HG03139 (cell line): ENCODE results near the gene HSPA1L.

Experiments
- ATAC-seq: cut with Tn5 transposase; IDR thresholded peaks from one replicate; pipeline ENCODE4 v1.9.1; 2021; ENCODE audit not compliant: unreplicated experiment

Gene HSPA1L

DNA sequence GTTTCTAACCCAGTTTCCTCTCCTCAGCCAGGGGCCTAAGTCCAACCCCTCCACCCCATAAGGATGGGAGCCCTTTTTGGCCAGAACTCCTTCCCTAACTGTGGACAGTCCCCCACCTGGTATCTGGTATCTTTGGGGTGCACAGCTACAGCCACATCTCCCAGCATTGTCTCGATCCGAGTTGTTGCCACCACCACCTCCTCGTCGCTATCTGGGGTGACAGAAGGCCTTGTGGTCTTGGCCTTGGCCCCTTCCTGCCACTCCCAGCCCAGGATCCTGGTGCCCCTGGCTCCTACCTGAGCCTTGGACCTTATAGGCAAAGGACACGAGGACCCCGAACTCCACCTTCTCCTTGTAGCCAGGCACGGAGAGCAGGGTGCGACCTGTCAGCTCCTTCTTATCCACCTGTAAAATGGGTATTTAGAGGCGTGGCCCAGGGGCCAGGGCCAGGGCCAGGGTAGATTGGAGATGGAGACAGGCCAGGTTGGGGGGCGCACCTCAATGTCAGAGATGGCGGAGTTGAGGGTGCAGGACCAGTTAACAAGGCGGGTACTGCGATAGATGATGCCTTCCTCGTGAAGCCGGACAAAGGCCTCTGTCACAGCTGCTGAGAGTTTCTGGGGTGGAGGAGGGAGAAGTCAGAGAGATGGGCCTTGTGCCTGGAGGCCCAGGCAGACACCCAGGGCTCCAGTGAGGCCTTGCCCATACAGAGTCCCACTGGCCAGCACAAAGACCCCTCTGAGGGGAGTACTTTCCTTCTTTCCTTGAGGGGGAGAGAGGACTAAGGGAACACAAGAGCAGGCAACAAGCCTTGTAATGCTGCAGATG lies 30.8 kb downstream of the HSPA1L start:
- ATAC-seq: no peak

DNA sequence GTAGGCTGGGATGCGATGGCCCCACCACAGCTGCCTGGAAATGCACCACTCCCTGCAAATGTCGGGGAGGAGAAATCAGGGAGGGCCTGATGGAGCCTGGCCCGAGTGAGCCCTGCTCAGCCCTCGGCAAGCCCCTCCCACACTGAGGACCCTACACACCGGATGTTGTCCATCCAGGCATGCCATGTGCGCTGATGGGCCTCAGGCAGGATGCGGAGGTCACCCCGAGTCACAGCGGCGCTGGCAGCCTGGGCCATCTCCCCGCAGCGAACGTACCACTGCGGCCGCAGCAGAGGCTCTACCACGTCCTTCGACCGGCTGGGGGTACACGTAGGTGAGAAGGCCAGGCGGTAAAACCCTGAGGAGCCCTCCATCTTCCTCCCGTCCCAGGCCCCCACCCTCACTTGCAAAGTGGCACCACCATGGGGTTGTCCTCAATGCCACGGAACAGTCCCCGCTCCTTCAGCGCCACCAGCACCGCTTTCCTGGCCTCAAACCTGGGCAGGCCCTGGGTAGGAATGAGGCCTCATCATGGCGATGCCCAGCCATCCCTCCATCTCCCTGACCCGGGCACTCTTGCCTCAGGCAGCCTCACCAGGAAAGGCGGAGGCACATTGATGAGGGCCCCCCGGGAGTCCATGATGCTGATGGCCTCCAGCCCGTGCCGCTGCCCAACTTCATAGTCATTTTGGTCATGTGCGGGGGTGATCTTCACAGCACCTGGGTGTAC lies 32.8 kb downstream of the HSPA1L start:
- ATAC-seq: no peak

DNA sequence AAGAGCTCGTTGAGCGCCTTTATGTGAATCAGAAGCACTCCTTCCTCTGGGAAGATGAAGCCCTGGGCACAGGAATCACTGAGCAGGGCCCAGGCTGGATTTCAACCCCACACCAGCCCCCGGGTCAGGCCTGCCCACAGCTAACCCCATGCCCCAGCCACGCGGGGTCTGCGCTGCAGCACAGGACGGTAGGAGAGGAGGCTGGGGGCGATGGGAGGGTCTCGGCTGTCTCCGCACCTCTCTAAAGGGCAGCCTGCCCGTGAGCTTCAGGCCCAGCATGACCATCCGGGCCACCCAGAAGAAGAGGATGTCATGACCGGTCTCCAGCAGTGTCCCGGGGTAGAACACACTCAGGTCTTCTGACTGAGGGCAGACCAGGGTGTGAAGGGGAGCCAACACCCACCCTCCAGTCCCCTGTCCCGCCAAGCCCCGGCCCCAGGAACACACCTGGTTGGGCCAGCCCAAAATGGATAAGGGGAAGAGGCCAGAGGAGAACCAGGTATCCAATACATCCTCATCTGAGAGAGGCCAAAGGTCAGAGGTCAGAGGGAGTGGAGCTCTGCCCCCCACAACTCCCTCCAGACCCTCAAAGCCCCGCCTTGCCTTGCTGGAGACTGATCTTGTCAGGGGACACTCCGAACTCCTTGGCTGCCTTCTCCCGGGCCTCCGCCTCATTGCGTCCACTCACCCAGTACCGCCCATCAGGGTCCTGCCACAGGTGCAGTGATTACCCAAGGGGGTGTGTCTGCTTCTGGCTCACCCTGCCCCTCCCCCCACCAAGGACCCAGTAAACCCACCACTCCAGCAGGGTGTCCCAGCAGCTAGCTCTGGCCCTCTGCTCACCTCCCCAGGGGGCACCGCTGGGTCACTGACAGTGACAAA lies 33.6 kb downstream of the HSPA1L start:
- no peak for ATAC-seq

DNA sequence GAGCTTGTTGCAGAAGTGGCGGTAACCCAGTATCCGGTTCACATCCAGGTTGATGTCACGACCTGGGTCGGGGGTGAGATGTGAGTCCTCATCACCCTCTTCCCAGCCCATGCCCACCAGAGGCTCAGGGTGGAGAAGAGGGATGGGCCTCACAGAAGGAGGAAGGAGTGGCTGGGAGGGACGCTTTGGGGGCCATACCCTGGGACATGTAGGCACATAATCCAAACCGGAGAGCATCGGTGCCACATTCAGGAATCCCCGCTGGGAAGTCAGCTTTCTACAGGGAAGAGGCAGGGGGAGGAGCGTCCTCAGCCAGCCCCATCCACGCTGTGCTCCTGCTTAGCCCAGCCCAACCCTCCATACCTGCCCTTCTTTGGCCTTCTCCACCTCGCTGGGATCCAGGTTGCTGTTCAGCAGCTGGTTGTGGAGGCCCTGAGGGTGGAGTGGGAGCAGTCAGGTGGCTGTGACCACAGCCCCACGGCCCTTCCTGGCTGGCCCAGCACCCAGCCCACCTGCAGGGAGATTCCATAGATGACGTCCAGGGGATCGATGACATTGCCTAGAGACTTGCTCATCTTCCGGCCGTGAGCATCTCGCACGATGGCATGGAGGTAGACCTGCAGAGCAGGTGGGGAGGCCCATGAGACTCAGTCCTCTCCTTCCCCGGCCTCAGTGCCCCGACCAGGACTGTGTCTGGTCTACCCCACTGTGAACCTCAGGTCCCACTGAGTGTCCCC lies 34.4 kb downstream of the HSPA1L start:
- ATAC-seq: no peak

DNA sequence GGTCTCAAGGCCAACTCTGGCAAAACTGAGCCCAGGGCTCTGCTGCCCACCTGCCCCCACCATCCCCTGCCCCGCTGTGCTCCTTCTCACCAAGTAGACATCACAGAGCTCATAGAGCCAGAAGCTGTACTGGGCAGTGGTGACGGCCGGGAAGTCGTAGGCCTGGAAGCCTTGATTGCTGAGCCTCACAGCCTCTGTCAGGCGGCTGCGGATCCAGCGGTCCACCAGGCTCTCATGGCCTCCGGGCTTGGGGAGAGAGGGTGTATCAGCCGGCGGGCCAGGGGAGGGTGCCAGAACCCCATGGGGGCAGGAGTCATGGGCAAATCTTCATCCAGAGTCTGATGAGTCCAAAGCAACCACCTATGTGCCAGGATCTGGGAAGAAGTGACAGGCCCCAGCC lies 35.2 kb downstream of the HSPA1L start:
- no peak for ATAC-seq

- ATAC-seq: no peak
These were observed 35.8 kb downstream of the HSPA1L start for GRCh38 chr6:31778999-31779885.

DNA sequence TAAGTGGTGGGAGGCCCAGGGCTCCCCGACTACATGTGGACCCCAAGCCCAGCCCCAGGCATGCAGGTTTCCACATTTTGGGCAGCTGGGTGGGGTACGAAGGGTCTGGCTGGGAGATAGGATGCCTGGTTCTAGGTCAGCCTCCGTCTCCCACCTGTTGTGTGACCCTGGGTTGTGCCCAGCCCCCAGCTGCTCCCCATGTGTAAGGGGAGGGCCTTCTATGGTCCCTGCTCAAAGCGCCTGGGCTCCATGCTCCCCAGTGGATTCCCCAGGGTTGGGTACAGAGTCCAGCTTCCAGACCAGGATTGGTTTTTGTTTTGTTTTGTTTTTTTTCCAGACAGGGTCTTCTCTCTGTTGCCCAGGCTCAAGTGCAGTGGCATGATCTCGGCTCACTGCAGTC lies 36.9 kb downstream of the HSPA1L start:
- ATAC-seq: no peak

- no peak for ATAC-seq
These were observed 37.4 kb downstream of the HSPA1L start for GRCh38 chr6:31777667-31778050.

GRCh38 chr6:31776989-31777666 lies 38.0 kb downstream of the HSPA1L start, which contains the start of gene VWA7:
Gene VWA7, minus strand, starts transcription at chr6:31777328. Its CDS starts 549 bp downstream, at chr6:31776779.
- ATAC-seq: no peak

GRCh38 chr6:31776485-31776988 lies 38.5 kb downstream of the HSPA1L start:
- ATAC-seq: no peak

DNA sequence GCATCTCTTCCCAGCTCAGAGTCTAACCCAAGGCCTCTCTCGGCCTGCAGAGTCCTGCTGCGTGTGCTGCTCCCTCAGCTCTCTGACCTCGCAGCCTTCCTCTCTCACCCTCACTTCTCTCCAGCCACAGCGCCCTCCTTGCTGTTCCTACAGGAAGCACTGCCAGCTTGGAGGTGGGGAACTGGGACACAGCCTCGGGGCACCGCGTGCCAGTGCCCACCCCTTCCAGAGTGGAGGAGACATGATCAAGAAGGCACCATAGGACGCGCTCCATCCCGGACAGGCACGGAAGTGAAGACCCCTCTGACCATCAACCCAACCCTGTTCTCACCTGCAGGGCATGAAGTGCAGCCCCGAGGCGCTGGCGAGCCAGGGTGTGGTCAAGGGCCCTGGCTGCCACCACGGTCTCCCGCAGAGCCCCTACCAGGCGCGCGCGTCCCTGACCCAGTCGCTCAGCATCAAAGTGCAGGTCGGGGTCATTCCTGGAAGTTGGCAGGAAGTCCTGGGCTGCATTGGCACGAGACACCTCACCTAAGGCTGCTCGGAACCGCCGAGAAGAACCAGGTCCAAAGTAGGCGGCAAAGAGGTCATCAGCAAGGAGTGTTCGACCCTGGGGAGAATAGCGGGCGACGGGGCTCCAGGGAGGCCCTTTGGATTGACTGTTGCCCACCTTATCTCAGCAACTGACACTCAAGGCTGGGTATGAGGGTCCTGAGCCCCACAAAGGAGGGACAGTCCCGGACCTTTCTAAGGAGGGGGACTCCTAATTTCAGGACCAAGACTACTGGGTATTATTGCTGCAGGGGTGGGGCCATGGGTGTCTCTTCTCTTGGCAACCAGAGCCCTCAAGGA lies 39.2 kb downstream of the HSPA1L start:
- no peak for ATAC-seq

GRCh38 chr6:31775184-31775583 lies 39.9 kb downstream of the HSPA1L start:
- ATAC-seq: no peak

DNA sequence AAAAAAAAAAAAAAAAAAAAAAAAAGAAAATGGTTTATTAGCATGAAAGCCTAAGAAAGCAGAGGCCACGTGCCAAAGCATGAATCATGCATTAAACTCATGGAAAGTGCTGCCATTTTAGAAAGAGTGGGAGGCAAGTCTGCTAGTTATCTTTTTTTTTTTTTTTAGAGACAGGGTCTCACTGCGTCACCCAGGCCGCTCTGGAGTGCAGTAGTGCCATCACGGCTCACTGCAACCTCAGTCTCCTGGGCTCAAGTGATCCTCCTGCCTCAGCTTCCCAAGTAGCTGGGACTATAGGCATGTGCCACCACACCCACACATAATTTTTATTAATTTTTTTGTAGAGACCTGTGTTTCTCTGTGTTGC lies 43.1 kb downstream of the HSPA1L start:
- ATAC-seq: no peak

- no peak for ATAC-seq
These were observed 44.2 kb downstream of the HSPA1L start for GRCh38 chr6:31770860-31771259.

GRCh38 chr6:31769684-31770371 lies 45.3 kb downstream of the HSPA1L start:
- no peak for ATAC-seq

DNA sequence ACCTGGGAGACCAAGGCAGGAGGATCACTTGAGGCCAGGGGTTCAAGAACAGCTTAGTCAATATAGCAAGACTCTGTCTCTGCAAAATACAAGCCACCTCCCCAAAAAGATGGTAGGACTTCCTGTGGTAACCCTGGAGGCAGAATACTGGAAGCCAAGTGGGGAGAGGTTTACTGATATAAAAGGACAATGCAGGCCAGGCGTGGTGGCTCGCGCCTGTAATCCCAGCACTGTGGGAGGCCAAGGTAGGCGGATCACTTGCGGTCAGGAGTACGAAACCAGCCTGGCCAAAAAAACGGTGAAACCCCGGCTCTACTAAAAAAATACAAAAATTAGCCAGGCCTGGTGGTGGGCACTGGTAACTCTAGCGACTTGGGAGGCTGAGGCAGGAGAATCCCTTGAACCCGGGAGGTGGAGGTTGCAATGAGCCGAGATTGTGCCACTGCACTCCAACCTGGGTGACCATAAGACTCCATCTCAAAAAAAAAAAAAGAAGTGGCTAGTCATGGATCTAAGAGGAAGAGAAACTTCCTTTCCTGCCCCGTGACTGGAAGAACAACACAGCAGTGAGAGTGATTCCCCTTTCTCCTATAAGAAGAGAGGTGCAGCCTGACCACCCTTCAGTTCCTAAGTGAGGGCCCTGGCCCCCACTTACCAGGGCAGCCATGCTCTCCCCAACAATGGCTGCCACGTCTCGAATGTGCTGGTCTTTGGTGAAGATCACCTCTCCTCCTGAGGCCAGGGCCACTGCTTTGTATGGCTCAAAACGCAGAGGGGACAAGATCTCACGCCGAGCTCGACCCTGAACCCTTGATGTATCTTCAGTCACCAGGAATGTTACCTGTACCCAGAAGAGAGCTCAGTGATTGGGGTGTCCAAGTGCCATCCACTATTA lies 46.5 kb downstream of the HSPA1L start:
- ATAC-seq: no peak
